Jurkat, Clone E6-1 (cell line): ENCODE measurements around the gene WNT7A. TPM values are rescaled to one million over a fixed set of nuclear protein-coding genes. Genes with fewer than 3 reads are reported as not detected.
"Not testable (repeated sequence)": the region's sequence is repeated elsewhere in the genome, so short reads cannot be mapped to it uniquely, and the experiment has no call there.

ENCODE experiments used
- DNase-seq: peaks from one replicate; pipeline ENCODE4 v3.0.0-alpha.2; 2011; ENCODE audit warnings: low read depth, low spot score
- H3K4me3 ChIP-seq: 2 replicates; pipeline ENCODE4 v1.5.1; 2011; ENCODE audit warnings: mild to moderate bottlenecking, low read length, control low read depth, moderate library complexity
- polyA plus RNA-seq: library from polyadenylated mRNA; unstranded; fragments of >200 nt; gene quantifications from one replicate; pipeline ENCODE4 v1.2.1, GENCODE V29; 2012; ENCODE audit warnings: missing spikeins; ENCODE audit not compliant: insufficient read length, insufficient read depth

WNT7A gene
- not detected for polyA plus RNA-seq

DNA sequence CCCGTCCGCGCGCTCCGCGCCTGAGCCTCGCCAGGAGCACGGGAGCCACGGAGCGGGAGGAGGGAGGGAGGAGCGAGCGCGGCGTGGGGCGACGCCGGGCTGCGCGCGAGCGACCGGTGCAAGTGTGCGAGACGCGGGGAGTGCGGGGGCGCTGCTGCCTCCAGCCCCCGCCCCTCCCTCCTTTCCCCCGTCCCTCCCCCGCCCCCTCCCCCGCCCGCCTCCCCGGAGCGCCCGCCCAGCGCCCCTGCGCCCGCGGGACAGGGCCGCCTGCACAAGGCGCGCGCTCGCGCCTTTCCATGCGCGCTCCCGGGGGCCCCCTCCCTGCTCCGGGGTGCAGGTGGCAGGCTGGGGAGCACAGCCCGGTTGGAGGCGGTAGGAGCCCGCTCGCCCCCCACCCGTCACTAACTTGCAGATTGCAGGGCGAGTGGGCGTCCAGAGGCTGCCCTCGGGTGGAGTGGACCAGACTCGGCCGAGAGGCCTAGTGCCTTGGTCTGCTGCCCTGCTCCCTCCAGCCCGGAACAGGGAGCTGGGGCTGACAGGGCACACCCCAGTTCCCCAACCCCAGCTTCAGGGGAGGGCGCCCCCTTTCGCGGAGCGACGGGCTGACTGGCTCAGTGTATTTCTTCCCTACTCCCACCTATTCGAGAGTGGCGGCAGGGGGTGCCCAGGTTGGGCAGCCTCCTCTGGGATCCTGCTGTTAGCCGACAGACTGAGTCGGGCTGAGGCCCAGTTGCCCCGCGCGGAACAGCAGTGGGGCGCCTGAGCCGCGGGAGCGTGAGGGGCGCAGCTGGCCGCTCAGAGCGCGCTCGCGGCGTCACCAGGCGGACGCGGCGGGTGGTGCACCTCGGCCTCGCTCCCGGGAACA, at the start of gene WNT7A:
Gene WNT7A (minus strand): TSS at position 126 of the 865 bp plus-strand sequence. CDS start 255 bp downstream, outside the sequence.
- H3K4me3 ChIP-seq = no peak within 1 kb of the TSS
- DNase-seq = no peak

DNA sequence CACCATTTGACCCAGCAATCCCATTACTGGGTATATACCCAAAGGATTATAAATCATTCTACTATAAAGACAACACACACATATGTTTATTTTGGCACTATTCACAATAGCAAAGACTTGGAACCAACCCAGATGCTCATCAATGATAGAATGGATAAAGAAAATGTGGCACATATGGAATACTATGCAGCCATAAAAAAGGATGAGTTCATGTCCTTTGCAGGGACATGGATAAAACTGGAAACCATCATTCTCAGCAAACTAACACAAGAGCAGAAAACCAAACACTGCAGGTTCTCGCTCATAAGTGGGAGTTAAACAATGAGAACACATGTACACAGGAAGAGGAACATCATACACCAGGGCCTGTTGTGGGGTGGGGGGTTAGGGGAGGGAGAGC, 48.9 kb upstream of the WNT7A start:
- DNase-seq, H3K4me3 ChIP-seq: not testable (repeated sequence)

DNA sequence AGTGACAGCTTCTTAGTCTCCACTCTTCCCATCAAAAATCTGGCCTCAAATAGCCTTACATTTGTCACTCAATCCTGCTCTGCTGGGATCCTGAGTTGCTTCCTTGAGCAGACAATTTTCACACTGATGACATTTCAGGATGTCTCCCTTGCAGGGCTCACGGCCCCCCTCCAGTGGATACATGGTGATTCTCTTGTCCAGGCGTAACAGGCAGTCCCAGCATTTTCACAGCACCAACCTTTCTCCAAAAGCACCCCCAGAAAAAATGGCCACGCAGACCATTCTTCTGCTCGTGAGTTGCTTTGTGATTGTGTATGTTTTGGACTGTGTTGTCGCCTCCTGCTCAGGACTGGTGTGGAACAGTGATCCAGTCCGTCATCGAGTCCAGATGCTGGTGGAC, 47.4 kb upstream of the WNT7A start:
- H3K4me3 ChIP-seq = no peak overlapping the region
- DNase-seq = no peak

DNA sequence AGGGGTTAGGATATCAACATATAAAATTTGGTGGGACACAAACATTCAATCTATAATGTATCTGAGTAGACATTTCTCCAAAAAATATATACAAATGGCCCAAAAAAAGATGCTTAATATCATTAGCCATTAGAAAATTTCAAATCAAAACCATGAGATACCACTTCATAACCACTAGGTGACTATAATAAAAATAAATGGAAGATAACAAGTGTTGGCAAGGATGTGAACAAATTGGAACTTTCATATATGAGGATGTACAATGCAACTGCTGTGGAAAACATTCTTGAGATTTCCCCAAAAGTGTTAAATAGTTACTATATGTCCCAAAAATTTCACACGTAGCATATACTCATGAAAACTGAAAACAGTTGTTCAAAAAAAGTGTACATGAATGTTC, 36.5 kb upstream of the WNT7A start:
- no peak for DNase-seq
- H3K4me3 ChIP-seq = no peak overlapping the region

DNA sequence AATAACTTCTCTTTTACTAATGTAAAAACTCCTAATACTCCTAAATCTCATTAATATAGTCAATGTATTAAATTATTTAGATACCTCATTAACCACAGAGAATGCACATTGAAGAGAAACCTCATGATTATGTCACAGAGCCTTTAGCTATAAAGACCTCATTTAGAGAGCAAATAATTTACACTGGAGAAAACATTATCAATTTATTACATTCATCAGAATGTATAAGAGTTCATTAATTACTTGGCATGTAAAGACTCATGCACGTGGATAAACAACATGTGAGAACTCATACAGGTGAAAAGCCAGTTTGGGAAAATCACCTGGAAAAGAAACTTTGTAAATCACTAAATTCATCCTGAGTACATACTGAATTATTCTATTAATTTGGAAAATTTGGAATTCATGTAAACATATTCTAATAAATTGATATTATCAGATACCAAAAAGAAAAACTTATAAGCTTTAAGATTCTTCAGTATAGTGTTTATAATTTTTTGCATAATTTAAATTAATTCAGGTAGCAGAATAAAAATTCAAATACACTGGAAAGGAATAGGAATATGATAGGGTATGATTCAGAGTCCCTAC, 22.9 kb upstream of the WNT7A start:
- DNase-seq = no peak
- no peak overlapping the region for H3K4me3 ChIP-seq

DNA sequence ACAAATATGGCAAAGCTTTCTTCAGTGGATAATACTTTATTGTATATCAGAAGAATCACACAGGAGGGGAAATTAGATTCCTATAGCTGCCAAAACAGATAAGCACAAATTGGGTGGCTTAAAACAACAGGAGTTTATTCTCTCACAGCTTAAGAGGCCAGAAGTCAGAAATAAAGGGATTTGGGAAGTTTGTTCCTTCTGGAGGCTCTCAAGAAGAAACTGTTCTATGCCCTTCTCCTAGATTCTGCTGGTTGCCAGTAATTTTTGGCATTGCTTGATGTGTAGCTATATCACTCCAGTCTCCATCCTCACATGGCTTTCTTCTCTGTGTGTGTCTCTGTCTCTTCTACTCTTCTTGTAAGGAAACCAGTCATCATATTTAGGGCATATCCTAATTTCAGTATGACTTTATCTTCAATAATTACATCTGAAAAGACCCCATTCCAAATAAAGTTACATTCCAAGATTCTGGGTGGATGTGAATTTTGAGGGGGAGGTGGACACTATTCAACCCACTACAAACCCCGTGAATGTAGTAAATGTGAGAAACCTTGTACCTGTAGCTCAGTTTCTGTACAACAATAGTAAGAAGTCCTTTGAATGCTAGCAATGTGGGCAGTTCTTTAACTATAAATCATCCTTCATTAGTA, 22.2 kb upstream of the WNT7A start:
- H3K4me3 ChIP-seq = no peak overlapping the region
- no peak for DNase-seq

DNA sequence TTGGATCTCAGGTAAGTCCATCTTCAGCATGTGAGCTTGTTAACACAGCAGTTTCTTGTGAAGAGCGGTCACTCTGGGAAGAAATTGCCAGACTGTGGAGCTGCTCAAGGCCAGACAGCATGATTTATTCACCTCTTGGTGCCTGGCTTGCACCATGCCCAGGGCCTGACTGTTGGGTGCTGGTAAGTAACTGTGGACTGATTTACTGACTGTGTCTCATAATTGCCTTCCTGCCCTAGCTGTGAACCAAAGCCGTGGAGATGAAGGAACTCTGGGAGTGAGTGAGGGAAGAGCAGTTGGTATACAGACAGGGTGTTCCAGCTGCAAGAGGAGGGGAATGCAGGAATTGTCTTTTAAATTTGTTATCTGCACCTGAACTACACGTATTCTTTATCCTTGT, 18.5 kb upstream of the WNT7A start:
- DNase-seq = no peak
- no peak overlapping the region for H3K4me3 ChIP-seq

DNA sequence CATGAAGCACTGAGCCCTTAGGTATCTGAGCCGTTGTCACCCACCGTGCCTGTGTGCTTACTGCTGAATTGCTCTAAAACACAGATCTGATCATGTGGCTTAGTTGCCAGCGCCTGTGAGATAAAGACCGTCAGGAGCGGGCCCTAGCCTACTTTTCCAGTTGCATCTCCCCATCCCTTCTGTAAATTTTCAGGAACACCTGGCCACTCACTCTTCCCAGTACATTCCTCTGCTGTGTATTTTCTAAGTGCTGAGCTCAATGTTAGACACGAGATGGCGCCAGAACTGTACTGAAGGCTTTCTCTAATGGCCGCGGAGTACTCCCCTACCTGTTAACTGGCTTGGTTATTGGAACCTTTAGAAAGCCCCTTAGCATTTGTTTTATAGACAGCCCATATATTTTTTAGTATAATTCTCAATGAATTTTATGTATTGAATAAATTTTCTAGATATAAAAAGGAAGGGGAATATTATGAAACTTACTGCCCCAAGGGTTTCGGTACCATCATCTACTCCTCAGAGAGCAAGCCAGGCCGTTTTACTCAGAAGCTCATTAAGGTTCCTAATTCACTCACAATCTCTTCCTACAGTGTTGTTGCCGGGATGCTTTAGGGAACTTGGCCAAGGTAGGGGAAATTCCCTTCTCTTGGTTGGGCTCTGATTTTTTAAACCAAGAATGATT, 16.7 kb upstream of the WNT7A start:
- DNase-seq = peak; percentile 73
- H3K4me3 ChIP-seq = peak overlapping the region; percentile 49

DNA sequence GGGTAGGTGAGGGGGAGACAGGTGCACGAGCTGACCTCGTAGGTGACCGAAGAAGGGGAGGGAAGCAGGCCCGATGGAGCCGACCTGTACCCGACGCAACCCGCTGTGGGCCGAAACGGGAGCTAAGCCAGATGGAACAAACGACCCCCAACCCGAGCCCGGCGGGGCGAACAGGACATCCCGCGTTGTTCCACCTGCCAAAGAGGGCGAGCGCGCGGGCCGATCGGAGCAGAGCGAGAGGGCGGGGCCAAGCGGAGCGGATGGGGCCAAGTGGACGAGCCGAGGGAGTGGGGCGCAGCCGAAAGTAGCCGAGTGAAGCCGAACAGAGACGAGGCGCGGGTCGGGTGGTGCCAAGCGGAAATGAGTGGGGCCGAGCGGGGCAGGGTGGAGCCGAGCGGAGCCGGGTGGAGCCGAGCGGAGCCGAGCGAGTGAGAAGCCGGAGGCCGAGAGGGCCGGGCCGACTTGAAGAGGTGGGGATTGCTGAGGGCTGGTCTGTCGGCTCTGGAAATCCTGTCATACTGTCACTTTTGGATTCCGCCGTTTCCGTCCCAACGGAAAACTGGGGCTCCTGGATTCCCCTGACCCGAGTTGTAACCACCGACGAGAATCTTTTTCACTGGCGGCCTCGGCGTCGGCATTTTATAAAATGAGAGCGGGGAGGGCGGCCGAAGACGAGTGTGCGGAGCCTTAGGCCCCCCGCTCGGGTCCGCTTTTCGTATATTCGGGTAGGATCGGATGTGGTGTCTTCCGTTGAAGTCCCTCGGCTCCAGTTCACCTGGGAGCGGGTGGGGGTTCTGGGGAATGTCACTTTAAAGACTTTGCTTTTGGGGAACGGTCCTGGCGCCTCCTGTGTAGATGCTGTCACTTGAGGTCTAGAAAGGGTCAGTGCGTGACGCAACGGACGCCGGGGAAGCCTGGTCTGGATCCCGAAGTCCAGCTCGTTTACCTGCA, 15.6 kb upstream of the WNT7A start:
- peak; percentile 83 for DNase-seq

DNA sequence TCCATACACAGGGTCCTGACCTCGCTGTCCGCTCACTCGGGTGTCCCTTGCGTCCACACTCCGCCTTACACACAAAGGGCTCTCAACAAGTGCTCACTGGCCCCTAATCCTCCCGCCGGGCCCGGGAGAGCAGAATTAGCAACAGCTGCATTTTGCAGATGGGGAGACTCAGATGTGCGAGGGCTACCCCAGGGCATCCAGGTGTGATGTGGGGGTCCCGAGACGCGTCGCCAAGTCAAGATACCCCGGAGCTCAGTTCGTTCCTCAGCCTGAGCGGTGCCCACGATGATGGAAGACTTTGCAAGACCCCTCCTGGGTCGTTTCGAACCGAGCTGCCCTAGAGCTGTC, 14.9 kb upstream of the WNT7A start:
- no peak for DNase-seq
- peak overlapping the region; percentile 49 for H3K4me3 ChIP-seq

More for the DNA sequence above, 15.6 kb upstream of the WNT7A start:
- H3K4me3 ChIP-seq = peak overlapping the region; percentile 49

DNA sequence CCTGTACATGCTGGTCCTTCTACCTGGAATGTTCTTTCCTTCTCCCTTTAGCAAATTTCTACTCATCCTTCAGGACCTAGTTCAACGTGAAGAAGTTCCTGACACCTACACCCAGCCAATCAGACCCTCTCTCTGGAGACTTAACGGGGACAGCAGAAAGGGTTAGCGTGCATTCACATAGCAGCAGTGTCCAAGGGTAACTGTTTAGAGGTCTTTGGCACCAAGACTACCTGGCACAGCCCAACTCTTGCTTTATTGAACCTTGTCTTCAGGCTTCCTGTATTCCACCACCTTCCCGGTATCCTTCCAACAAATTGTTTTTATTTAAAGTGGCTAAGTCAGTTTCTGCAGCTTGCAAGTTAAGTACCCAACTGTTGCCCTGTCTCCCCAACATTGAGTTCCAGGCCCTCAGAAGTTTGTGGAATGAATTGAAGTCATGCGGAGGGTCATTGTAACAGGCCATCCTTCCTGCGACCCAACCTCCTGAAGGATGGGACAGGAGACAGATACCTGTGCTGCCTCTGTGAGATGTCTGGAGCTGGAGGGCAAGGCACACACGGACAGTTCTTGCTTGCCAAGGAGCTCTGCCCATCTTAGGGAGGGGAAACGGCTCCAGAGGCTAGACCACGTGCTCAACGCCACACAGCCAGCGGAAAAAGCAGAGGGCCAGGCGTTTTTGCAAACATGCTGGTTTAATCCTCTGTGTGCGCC, 14.4 kb upstream of the WNT7A start:
- no peak overlapping the region for H3K4me3 ChIP-seq
- DNase-seq = no peak

DNA sequence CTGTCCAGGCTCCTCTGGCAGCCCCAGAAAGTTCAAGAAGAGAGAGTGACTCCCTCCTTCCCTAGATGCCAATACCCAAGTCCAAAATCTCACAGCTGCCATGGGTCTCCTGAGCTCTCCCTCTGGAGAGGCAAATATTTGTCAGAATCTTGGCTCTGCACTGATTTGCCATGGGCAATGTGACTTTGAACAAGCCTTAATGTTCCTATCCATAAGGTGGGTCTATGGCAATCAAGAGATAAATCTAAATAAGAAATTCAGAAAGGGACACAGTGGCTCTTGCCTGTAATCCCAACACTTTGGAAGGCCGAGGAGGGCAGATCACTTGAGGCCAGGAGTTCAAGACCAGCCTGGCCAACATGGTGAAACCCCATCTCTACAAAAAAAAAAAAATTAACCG, 12.4 kb upstream of the WNT7A start:
- no peak overlapping the region for H3K4me3 ChIP-seq
- no peak for DNase-seq

DNA sequence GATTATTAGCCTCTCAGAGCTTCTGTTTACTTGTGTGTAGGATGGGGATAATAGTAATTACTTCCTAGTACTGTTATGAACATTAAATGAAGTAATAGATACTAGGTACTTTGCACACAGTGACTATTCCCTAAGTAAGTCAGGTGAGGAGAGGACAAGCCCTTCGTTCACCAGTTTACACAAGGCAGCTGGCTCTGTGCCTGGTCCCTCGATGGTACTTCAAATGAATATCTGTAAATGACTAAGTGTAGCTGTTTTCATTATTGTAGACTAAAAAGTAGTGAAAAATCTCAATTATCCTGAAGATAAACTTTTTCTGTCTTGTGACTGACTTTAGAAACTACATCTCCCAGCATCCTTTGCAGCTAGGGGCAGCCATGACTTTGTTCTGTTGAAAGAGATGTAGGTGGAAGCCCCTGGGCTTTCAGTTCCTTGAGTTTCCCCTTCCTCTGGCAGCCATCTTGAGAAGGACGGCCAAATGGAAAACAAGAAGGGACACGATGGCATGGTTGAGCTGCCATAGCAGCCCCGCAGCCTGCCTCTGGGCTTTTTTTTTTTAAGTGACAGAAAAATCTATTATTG, 11.7 kb upstream of the WNT7A start:
- DNase-seq = peak; percentile 32
- no peak overlapping the region for H3K4me3 ChIP-seq

DNA sequence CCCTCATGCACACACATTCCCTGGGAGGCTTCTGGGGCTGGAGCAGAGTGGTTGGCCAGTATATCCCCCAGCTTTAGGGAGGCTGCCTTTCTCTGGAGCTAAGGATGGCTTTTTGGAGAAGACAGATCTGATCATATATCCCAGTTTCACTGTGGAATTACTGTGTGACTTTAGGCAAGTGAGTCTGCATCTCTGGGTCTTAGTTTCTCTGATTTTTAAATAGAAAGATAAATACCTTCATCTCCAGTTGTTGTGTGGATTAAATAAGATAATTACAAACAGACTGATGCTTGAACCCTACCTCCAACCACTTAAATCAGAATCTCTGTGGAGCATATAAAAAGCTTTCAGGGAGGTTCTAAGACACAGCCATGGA, 11.1 kb upstream of the WNT7A start:
- DNase-seq = no peak
- no peak overlapping the region for H3K4me3 ChIP-seq

DNA sequence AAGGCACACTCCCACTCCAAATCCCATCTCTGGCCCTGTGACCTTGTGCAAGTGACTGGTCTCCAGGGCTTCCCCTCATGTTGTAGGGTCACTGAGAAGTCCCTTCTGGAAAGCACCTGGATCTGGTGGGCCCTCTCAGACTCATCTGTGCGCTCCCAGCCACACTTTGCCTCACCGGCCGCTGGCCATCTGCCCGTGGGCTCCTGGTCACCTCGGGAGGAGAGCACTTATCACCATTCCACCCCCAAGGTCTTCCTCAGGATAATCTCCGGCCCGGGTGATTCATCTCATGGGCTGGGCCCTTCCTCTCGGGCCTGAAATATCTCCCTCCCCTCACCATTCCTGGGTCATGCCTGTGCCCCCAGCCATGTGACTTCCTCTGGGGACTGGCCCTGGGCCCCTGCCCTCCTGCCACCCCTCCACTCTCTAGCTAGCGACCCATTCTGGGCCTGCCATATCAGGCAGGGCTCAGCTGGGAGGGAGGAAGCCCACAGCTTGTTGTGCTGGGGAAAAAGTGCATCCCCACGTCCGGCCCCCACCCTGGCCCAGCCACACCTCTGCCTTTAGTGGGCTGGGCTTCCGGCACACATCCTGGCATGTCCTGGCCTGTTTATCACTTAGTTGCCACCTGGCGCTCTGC, 10.6 kb upstream of the WNT7A start:
- no peak for DNase-seq
- H3K4me3 ChIP-seq = no peak overlapping the region

DNA sequence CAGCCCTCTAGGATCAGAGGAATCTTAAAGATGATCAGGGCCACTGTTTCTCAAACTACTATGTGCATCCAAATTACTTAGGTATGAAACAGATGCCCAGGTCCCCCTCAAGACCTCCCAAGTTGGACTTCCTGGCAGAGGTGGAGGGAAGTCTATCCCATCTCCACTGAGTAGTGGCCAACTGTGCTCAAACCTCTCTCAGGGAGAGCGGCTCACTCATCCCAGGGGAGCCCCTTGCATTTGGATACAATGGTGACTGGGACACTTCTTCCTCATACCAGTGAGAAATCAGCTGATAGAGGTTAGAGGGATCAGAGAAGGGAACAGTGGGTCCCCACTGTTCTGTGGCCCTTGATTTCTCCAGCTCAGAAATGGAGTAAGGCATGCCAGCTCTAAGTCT, 8.7 kb upstream of the WNT7A start:
- no peak overlapping the region for H3K4me3 ChIP-seq
- DNase-seq = no peak

DNA sequence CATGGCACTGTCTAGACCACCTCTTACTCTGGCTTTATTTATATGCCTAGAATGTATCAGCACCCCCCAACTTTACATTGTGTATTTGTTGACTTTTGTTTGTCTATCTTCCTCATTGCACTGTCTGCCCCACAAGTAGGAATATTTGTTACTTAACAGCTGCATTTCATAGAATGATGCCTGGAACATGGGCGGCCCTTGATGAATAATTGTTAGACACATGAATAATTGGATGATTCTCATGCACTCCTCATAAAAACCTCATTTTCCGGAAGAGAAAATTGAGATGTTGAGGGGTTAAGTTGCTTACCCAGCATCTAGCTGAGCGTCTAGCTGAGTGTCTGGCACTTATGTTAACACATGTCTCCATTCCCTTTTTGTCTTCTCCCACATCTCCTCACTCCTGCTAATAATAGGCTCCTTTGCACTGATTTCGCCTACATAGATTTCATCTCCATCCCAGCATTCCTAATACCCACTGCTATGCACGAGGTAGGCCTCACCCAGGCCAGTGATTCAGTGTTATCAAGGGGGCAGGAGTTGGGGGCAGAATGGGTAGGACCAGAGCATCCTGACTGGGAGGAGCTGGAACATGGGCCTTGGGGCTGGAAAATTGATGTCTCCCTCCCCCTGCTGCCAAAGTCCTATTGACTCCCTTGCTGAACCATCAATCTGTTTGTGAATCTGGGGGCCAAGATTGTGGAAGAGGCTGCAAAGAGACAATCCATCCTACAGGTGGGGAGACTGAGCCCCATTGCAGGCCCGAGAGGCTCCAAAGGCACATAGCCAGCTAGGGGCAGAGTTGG, 7.8 kb upstream of the WNT7A start:
- no peak for DNase-seq
- H3K4me3 ChIP-seq = no peak overlapping the region
